H1 (cell line): ENCODE data around the gene KANSL1. TPM values are rescaled to one million over a fixed set of nuclear protein-coding genes. Genes with fewer than 3 reads are reported as not detected.

Experiments
- CEBPB ChIP-seq: IDR thresholded peaks from 2 replicates; pipeline ENCODE4 v1.6.1; 2012; ENCODE audit warnings: low read depth, low read length
- CTBP2 ChIP-seq: IDR thresholded peaks from 2 replicates; pipeline ENCODE4 v1.7.0; 2011; ENCODE audit warnings: borderline replicate concordance, mild to moderate bottlenecking, moderate library complexity, mixed read lengths, low read length; ENCODE audit not compliant: insufficient read depth, insufficient read length
- KDM5A ChIP-seq: fragments of 200-600 bp; IDR thresholded peaks from 2 replicates; pipeline ENCODE4 v1.7.1; 2012; ENCODE audit warnings: mild to moderate bottlenecking, low read length, inconsistent platforms, mixed read lengths
- RNF2 ChIP-seq: fragments of 200-900, 300-1000 bp; sonication (generic); IDR thresholded peaks from 2 replicates; pipeline ENCODE4 v1.7.1; 2016; ENCODE audit warnings: borderline replicate concordance, low read depth, mild to moderate bottlenecking, antibody characterized with exemption, low read length; ENCODE audit not compliant: poor library complexity, severe bottlenecking; ENCODE audit errors: missing control alignments
- SIN3A ChIP-seq, 2 experiments: IDR thresholded peaks in 1 of 2; conservative IDR thresholded peaks in 1 of 2; 2 replicates each; pipeline ENCODE4 v1.6.1; 2011 to 2012; ENCODE audit warnings: low read length in 2 of 2, improper control_type of control experiment in 1 of 2, low read depth in 1 of 2, mild to moderate bottlenecking in 1 of 2
- polyA plus RNA-seq, 7 experiments: library from polyadenylated mRNA; depleted of rRNA in 3 of 7; stranded (reverse) in 5 of 7; unstranded in 2 of 7; fragments of >200 nt in 5 of 7; fragments of 200-250 nt in 2 of 7; gene quantifications; 1 replicate in 5 of 7; 2 replicates in 1 of 7; 4 replicates in 1 of 7; pipeline versions ENCODE4 v1.2.1 to v1.2.3, GENCODE V29; 2011 to 2013; ENCODE audit warnings: missing spikeins in 2 of 7, mixed read lengths in 2 of 7
- total RNA-seq: library from RNA; stranded (reverse); fragmentation: NEBNext Ultra II Directional; extraction: Animal tissue kit (Norgen Biotek cat#: 25700); gene quantifications from 2 replicates; pipeline ENCODE4 v1.2.1, GENCODE V29; 2021

The KANSL1 gene
- total and polyA plus RNA-seq, 2 of the 8 experiments (the other 6 are each of a cell fraction or from before 2014, with no cell fraction given), result 34.0 to 128 TPM

GRCh38 chr17:46059486-46059885 lies 133.7 kb downstream of the KANSL1 start (continued):
- no peak for TF ChIP-seq SIN3A (conservative IDR thresholded peaks at IDR 0.05 in 1 of 2, IDR thresholded peaks at IDR 0.05 in 1 of 2; ENCODE audit: low read depth in 1 of 2, low read length in 2 of 2)
- no peak for TF ChIP-seq CEBPB
- TF ChIP-seq CTBP2, result no peak
- TF ChIP-seq RNF2, result no peak
- TF ChIP-seq KDM5A, result no peak
- TF ChIP-seq, all 59 proteins: peak for 0
